ENCODE data around the gene PADI4. TPM values are rescaled to one million over a fixed set of nuclear protein-coding genes. Genes with fewer than 3 reads are reported as not detected.

Gene PADI4
- total RNA-seq, 1 experiment from 2014 or later: not detected

Small RNAs within 50 kb of the gene (microRNA-seq; reads per million reads assigned to microRNA genes)
- not detected for gene MIR3972 (ENCODE audit: unreplicated experiment)

Other genes starting within 250 kb of the PADI4 start
- gene PADI2, start 188.7 kb upstream of the PADI4 start, total RNA-seq (2021; ENCODE audit: unreplicated experiment): 507 TPM
- 2.3 TPM for gene PADI1, start 103.1 kb upstream of the PADI4 start, total RNA-seq (2021; ENCODE audit: unreplicated experiment)
- gene PADI3, start 59.1 kb upstream of the PADI4 start, total RNA-seq (2021; ENCODE audit: unreplicated experiment): 3.4 TPM
- gene PADI6, start 64.0 kb downstream of the PADI4 start, total RNA-seq (2021; ENCODE audit: unreplicated experiment): not detected
- gene RCC2, start 131.5 kb downstream of the PADI4 start, total RNA-seq (2021; ENCODE audit: unreplicated experiment): 116 TPM
- 5.9 TPM for gene ARHGEF10L, start 231.5 kb downstream of the PADI4 start, total RNA-seq (2021; ENCODE audit: unreplicated experiment)

Data from Panc1 (cell line).